ENCODE results near the gene ABHD14A. TPM values are rescaled to one million over a fixed set of nuclear protein-coding genes. Genes with fewer than 3 reads are reported as not detected.

The ABHD14A gene
- total and polyA plus RNA-seq, 2 of the 13 experiments (the other 11 are each of a cell fraction or from before 2014, with no cell fraction given), result 29.5 to 46.9 TPM

DNA sequence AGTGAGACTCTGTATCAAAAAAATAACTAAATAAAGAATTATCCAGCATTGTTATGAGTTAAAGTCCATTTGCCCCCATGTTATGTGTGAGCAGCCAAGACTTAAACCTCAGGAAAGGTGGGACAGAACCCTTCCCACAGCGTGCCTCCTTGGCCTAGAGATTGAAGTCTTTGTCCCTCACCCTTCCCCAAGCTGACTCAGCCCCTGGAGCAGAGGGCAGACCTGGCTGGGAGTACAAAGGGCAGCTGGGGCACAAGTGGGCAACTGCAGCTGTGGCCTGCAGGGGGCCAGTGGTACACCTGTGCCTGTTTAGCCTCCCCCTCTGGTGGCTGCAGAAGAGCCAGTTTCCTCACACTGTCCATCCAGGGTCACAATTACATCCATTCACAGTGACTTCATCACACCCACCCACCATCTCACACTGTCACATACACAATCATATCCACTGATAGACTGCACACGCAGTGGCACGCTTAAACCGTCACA, 7.5 kb downstream of the ABHD14A start (continued):
- TF ChIP-seq, protein P1, sequence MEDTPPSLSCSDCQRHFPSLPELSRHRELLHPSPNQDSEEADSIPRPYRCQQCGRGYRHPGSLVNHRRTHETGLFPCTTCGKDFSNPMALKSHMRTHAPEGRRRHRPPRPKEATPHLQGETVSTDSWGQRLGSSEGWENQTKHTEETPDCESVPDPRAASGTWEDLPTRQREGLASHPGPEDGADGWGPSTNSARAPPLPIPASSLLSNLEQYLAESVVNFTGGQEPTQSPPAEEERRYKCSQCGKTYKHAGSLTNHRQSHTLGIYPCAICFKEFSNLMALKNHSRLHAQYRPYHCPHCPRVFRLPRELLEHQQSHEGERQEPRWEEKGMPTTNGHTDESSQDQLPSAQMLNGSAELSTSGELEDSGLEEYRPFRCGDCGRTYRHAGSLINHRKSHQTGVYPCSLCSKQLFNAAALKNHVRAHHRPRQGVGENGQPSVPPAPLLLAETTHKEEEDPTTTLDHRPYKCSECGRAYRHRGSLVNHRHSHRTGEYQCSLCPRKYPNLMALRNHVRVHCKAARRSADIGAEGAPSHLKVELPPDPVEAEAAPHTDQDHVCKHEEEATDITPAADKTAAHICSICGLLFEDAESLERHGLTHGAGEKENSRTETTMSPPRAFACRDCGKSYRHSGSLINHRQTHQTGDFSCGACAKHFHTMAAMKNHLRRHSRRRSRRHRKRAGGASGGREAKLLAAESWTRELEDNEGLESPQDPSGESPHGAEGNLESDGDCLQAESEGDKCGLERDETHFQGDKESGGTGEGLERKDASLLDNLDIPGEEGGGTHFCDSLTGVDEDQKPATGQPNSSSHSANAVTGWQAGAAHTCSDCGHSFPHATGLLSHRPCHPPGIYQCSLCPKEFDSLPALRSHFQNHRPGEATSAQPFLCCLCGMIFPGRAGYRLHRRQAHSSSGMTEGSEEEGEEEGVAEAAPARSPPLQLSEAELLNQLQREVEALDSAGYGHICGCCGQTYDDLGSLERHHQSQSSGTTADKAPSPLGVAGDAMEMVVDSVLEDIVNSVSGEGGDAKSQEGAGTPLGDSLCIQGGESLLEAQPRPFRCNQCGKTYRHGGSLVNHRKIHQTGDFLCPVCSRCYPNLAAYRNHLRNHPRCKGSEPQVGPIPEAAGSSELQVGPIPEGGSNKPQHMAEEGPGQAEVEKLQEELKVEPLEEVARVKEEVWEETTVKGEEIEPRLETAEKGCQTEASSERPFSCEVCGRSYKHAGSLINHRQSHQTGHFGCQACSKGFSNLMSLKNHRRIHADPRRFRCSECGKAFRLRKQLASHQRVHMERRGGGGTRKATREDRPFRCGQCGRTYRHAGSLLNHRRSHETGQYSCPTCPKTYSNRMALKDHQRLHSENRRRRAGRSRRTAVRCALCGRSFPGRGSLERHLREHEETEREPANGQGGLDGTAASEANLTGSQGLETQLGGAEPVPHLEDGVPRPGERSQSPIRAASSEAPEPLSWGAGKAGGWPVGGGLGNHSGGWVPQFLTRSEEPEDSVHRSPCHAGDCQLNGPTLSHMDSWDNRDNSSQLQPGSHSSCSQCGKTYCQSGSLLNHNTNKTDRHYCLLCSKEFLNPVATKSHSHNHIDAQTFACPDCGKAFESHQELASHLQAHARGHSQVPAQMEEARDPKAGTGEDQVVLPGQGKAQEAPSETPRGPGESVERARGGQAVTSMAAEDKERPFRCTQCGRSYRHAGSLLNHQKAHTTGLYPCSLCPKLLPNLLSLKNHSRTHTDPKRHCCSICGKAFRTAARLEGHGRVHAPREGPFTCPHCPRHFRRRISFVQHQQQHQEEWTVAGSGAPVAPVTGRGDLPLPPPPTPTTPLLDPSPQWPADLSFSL (CRISPR knock-in tag; IDR thresholded peaks at IDR 0.05), result 0 out of 2 replicates have a peak, but pooled peaks have one; percentile 27
- peak; percentile 16; the same call in 1 of the 2 replicates for TF ChIP-seq KMT2B (CRISPR knock-in tag; IDR thresholded peaks at IDR 0.05)
- peak; percentile 91 for TF ChIP-seq GATAD2A (CRISPR knock-in tag; IDR thresholded peaks at IDR 0.05)
- TF ChIP-seq ZBTB20 (CRISPR knock-in tag; IDR thresholded peaks at IDR 0.05; ENCODE audit: borderline replicate concordance, low read depth), result no peak
- TF ChIP-seq, protein P2, sequence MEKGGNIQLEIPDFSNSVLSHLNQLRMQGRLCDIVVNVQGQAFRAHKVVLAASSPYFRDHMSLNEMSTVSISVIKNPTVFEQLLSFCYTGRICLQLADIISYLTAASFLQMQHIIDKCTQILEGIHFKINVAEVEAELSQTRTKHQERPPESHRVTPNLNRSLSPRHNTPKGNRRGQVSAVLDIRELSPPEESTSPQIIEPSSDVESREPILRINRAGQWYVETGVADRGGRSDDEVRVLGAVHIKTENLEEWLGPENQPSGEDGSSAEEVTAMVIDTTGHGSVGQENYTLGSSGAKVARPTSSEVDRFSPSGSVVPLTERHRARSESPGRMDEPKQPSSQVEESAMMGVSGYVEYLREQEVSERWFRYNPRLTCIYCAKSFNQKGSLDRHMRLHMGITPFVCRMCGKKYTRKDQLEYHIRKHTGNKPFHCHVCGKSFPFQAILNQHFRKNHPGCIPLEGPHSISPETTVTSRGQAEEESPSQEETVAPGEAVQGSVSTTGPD (CRISPR knock-in tag; IDR thresholded peaks at IDR 0.05), result peak; percentile 89; the same call in 1 of the 2 replicates
- TF ChIP-seq, protein P3, sequence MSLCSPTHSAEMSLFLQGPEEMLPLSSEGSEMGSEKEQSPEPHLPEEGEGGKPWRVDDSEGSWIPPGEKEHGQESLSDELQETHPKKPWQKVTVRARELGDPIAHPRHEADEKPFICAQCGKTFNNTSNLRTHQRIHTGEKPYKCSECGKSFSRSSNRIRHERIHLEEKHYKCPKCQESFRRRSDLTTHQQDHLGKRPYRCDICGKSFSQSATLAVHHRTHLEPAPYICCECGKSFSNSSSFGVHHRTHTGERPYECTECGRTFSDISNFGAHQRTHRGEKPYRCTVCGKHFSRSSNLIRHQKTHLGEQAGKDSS (CRISPR knock-in tag; IDR thresholded peaks at IDR 0.05; ENCODE audit: borderline replicate concordance, low read depth), result no peak
- no peak for TF ChIP-seq ZSCAN20 (CRISPR knock-in tag; IDR thresholded peaks at IDR 0.05; ENCODE audit: borderline replicate concordance)
- TF ChIP-seq MED1 (CRISPR knock-in tag; IDR thresholded peaks at IDR 0.05), result peak; percentile 84
- no peak for TF ChIP-seq TAF15 (IDR thresholded peaks at IDR 0.05; ENCODE audit: low read depth, low read length, poor library complexity, severe bottlenecking)
- TF ChIP-seq GLI4 (CRISPR knock-in tag; IDR thresholded peaks at IDR 0.05; ENCODE audit: borderline replicate concordance), result no peak
- TF ChIP-seq, protein P4, sequence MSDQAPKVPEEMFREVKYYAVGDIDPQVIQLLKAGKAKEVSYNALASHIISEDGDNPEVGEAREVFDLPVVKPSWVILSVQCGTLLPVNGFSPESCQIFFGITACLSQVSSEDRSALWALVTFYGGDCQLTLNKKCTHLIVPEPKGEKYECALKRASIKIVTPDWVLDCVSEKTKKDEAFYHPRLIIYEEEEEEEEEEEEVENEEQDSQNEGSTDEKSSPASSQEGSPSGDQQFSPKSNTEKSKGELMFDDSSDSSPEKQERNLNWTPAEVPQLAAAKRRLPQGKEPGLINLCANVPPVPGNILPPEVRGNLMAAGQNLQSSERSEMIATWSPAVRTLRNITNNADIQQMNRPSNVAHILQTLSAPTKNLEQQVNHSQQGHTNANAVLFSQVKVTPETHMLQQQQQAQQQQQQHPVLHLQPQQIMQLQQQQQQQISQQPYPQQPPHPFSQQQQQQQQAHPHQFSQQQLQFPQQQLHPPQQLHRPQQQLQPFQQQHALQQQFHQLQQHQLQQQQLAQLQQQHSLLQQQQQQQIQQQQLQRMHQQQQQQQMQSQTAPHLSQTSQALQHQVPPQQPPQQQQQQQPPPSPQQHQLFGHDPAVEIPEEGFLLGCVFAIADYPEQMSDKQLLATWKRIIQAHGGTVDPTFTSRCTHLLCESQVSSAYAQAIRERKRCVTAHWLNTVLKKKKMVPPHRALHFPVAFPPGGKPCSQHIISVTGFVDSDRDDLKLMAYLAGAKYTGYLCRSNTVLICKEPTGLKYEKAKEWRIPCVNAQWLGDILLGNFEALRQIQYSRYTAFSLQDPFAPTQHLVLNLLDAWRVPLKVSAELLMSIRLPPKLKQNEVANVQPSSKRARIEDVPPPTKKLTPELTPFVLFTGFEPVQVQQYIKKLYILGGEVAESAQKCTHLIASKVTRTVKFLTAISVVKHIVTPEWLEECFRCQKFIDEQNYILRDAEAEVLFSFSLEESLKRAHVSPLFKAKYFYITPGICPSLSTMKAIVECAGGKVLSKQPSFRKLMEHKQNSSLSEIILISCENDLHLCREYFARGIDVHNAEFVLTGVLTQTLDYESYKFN (CRISPR knock-in tag; conservative IDR thresholded peaks at IDR 0.05), result peak; percentile 84
- no peak for TF ChIP-seq NKX3-1 (CRISPR knock-in tag; IDR thresholded peaks at IDR 0.05)
- no peak for TF ChIP-seq ZNF256 (CRISPR knock-in tag; conservative IDR thresholded peaks at IDR 0.05)
- no peak for TF ChIP-seq MTA3 (CRISPR knock-in tag; IDR thresholded peaks at IDR 0.05)
- TF ChIP-seq FOXA3 (CRISPR knock-in tag; IDR thresholded peaks at IDR 0.05), result peak; percentile 67; the same call in 1 of the 2 replicates
- no peak for TF ChIP-seq BORCS8-MEF2B (CRISPR knock-in tag; IDR thresholded peaks at IDR 0.05)
- TF ChIP-seq SRSF9 (IDR thresholded peaks at IDR 0.05; ENCODE audit: borderline replicate concordance, insufficient read depth, low read depth, low read length, poor library complexity, severe bottlenecking), result no peak

Data from HepG2 (cell line).